WTC11 (cell line): ENCODE results near the gene PRKCSH.

Experiments
- ARID4B ChIP-seq: sonication (generic); formaldehyde crosslinking; IDR thresholded peaks from 2 replicates; pipeline ENCODE4 v1.8.0; 2023; ENCODE audit warnings: missing genetic modification reagents, mild to moderate bottlenecking, borderline replicate concordance
- ATF2 ChIP-seq: sonication (generic); formaldehyde crosslinking; IDR thresholded peaks from 2 replicates; pipeline ENCODE4 v1.8.1; 2022; ENCODE audit warnings: low read depth, missing genetic modification reagents, borderline replicate concordance
- CREB1 ChIP-seq: sonication (generic); formaldehyde crosslinking; IDR thresholded peaks from 2 replicates; pipeline ENCODE4 v1.8.0; 2023; ENCODE audit warnings: mild to moderate bottlenecking, missing genetic modification reagents
- CREM ChIP-seq: sonication (generic); formaldehyde crosslinking; IDR thresholded peaks from 2 replicates; pipeline ENCODE4 v1.8.1; 2022; ENCODE audit warnings: mild to moderate bottlenecking, missing genetic modification reagents, moderate library complexity
- CTCF ChIP-seq: fragments of 200-600 bp; IDR thresholded peaks from 2 replicates; pipeline ENCODE4 v1.8.0; 2022; ENCODE audit warnings: antibody characterized with exemption
- E2F4 ChIP-seq: sonication (generic); formaldehyde crosslinking; IDR thresholded peaks from 2 replicates; pipeline ENCODE4 v1.8.1; 2022; ENCODE audit warnings: low read depth, mild to moderate bottlenecking, moderate library complexity, missing genetic modification reagents, borderline replicate concordance
- IRF2 ChIP-seq: sonication (generic); formaldehyde crosslinking; IDR thresholded peaks from 2 replicates; pipeline ENCODE4 v1.8.0; 2022; ENCODE audit warnings: low read depth, missing genetic modification reagents, borderline replicate concordance
- JUN ChIP-seq: sonication (generic); formaldehyde crosslinking; IDR thresholded peaks from 2 replicates; pipeline ENCODE4 v1.8.0; 2023; ENCODE audit warnings: mild to moderate bottlenecking, missing genetic modification reagents
- MAX ChIP-seq: sonication (generic); formaldehyde crosslinking; IDR thresholded peaks from 2 replicates; pipeline ENCODE4 v1.8.0; 2022; ENCODE audit warnings: mild to moderate bottlenecking, missing genetic modification reagents
- NFE2L1 ChIP-seq: sonication (generic); formaldehyde crosslinking; IDR thresholded peaks from 2 replicates; pipeline ENCODE4 v1.8.1; 2023; ENCODE audit warnings: missing genetic modification reagents
- NR3C1 ChIP-seq: sonication (generic); formaldehyde crosslinking; conservative IDR thresholded peaks from 2 replicates; pipeline ENCODE4 v1.8.1; 2023; ENCODE audit warnings: low read depth, mild to moderate bottlenecking, missing genetic modification reagents
- RORB ChIP-seq: fragments of 250-450 bp; sonication (Bioruptor Pico); IDR thresholded peaks from 2 replicates; pipeline ENCODE4 v1.9.0; 2021; ENCODE audit warnings: mild to moderate bottlenecking
- ZNF121 ChIP-seq: sonication (generic); formaldehyde crosslinking; IDR thresholded peaks from 2 replicates; pipeline ENCODE4 v1.8.0; 2023; ENCODE audit warnings: missing genetic modification reagents
- ZSCAN18 ChIP-seq: fragments of 250-450 bp; sonication (Bioruptor Pico); IDR thresholded peaks from 2 replicates; pipeline ENCODE4 v2.1.2; 2022; ENCODE audit warnings: mild to moderate bottlenecking, moderate library complexity

- TF ChIP-seq CREB1 (CRISPR knock-in tag) (no peak), CTCF (no peak), ATF2 (CRISPR knock-in tag) (no peak), JUN (no peak), NR3C1 (CRISPR knock-in tag) (no peak), ARID4B (CRISPR knock-in tag) (no peak), E2F4 (CRISPR knock-in tag) (no peak), NFE2L1 (CRISPR knock-in tag) (no peak), ZSCAN18 (CRISPR knock-in tag) (no peak), RORB (no peak), MAX (no peak), CREM (CRISPR knock-in tag) (no peak), ZNF121 (CRISPR knock-in tag) (peak; percentile 87), IRF2 (CRISPR knock-in tag) (no peak)
Observed at GRCh38 chr19:11456659-11457058, 21.2 kb downstream of the PRKCSH start.
